ENCODE results near the gene FAM174B.

The FAM174B gene

GRCh38 chr15:92655178-92655995, at the start of gene FAM174B:
Gene FAM174B (minus strand): TSS chr15:92655775.
- no peak for DNase-seq

GRCh38 chr15:92696096-92696495, 40.5 kb upstream of the FAM174B start:
- DNase-seq, result no peak

- peak in 1 of 2 donors; percentile 14 for DNase-seq
Observed at GRCh38 chr15:92693691-92694331, 38.2 kb upstream of the FAM174B start.

GRCh38 chr15:92690395-92690794, 34.8 kb upstream of the FAM174B start:
- no peak for DNase-seq

GRCh38 chr15:92687746-92688145, 32.2 kb upstream of the FAM174B start:
- DNase-seq, result no peak

GRCh38 chr15:92687195-92687602, 31.6 kb upstream of the FAM174B start:
- no peak for DNase-seq

GRCh38 chr15:92683511-92683834, 27.9 kb upstream of the FAM174B start:
- DNase-seq, result peak; percentile 23 to 47

- no peak for DNase-seq
Observed at GRCh38 chr15:92682741-92683510, 27.4 kb upstream of the FAM174B start.

- DNase-seq, result no peak
Observed at GRCh38 chr15:92681141-92681631, 25.6 kb upstream of the FAM174B start.

- DNase-seq, result no peak
Observed at GRCh38 chr15:92677999-92678398, 22.4 kb upstream of the FAM174B start.

GRCh38 chr15:92676561-92676960, 21.0 kb upstream of the FAM174B start:
- no peak for DNase-seq

- DNase-seq, result no peak
Observed at GRCh38 chr15:92675485-92675884, 19.9 kb upstream of the FAM174B start.

GRCh38 chr15:92674347-92674746, 18.8 kb upstream of the FAM174B start:
- DNase-seq, result no peak

GRCh38 chr15:92672102-92672501, 16.5 kb upstream of the FAM174B start:
- no peak for DNase-seq

GRCh38 chr15:92671406-92671805, 15.8 kb upstream of the FAM174B start:
- no peak for DNase-seq

- no peak for DNase-seq
Observed at GRCh38 chr15:92670621-92671020, 15.0 kb upstream of the FAM174B start.

GRCh38 chr15:92669432-92669831, 13.9 kb upstream of the FAM174B start:
- no peak for DNase-seq

GRCh38 chr15:92668620-92669019, 13.0 kb upstream of the FAM174B start:
- no peak for DNase-seq

GRCh38 chr15:92667970-92668485, 12.5 kb upstream of the FAM174B start:
- DNase-seq, result no peak

GRCh38 chr15:92667287-92667904, 11.8 kb upstream of the FAM174B start:
- DNase-seq, result no peak

- no peak for DNase-seq
Observed at GRCh38 chr15:92666780-92667179, 11.2 kb upstream of the FAM174B start.

GRCh38 chr15:92665100-92665555, 9.6 kb upstream of the FAM174B start:
- DNase-seq, result peak in 1 of 2 donors; percentile 27
